ENCODE measurements around the gene MX1. TPM values are rescaled to one million over a fixed set of nuclear protein-coding genes. Genes with fewer than 3 reads are reported as not detected.

The MX1 gene
- total RNA-seq, 1 experiment from 2014 or later, result 1.2 TPM

DNA sequence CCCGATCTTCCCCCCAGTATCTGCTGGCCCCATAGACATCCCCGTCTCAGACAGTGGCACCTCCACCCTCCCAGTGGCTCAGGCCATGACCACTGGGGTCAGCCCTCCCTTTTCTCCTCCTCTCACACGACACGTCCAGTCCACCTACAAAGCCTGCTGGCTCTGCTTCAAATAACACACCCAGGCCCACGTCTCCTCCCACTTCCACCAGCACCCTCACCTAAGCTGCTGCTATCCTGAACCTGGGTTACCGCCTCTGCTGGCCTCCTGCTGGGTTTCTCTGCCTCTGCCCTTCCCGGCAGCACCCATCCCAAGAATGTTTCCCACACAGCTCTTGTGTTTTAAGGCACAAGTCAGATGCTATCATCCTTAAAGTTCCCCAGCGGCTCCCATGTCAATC lies 38.2 kb upstream of the MX1 start:
- no peak for TF ChIP-seq EZH2 (IDR thresholded peaks at IDR 0.05; ENCODE audit: borderline replicate concordance, low read depth, low read length, poor library complexity, severe bottlenecking)
- TF ChIP-seq, protein P1, sequence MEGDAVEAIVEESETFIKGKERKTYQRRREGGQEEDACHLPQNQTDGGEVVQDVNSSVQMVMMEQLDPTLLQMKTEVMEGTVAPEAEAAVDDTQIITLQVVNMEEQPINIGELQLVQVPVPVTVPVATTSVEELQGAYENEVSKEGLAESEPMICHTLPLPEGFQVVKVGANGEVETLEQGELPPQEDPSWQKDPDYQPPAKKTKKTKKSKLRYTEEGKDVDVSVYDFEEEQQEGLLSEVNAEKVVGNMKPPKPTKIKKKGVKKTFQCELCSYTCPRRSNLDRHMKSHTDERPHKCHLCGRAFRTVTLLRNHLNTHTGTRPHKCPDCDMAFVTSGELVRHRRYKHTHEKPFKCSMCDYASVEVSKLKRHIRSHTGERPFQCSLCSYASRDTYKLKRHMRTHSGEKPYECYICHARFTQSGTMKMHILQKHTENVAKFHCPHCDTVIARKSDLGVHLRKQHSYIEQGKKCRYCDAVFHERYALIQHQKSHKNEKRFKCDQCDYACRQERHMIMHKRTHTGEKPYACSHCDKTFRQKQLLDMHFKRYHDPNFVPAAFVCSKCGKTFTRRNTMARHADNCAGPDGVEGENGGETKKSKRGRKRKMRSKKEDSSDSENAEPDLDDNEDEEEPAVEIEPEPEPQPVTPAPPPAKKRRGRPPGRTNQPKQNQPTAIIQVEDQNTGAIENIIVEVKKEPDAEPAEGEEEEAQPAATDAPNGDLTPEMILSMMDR (conservative IDR thresholded peaks at IDR 0.05; ENCODE audit: low read depth, low read length), result no peak
- BruUV-seq (replicated peaks), result no TSS peak
- intact Hi-C loops (cut with micrococcal nuclease; ENCODE audit: unreplicated experiment), result no loop called here
- Histone ChIP-seq H3K4me3 (ENCODE audit: low read depth, low read length, poor library complexity, severe bottlenecking) (no peak overlapping the region), H3K4me1 (ENCODE audit: insufficient read depth, low read length, poor library complexity, severe bottlenecking) (no peaks in the 10 kb centered on the region), H3K9me3 (ENCODE audit: low read depth, low read length, poor library complexity, severe bottlenecking) (no peaks in the 10 kb centered on the region), H3K27ac (ENCODE audit: low read depth, low read length, poor library complexity, severe bottlenecking) (no peak overlapping the region), H3K27me3 (replicated peaks; ENCODE audit: insufficient read depth, low read depth, low read length, poor library complexity) (no peaks in the 10 kb centered on the region), H3K36me3 (ENCODE audit: insufficient read depth, low read length, poor library complexity, severe bottlenecking) (no peaks in the 10 kb centered on the region)
- POLR2A ChIA-PET (ENCODE audit: low non-redundant PET), result no interaction called here
- no peak for DNase-seq (ENCODE audit: low spot score)
- CTCF ChIA-PET, result no interaction called here

DNA sequence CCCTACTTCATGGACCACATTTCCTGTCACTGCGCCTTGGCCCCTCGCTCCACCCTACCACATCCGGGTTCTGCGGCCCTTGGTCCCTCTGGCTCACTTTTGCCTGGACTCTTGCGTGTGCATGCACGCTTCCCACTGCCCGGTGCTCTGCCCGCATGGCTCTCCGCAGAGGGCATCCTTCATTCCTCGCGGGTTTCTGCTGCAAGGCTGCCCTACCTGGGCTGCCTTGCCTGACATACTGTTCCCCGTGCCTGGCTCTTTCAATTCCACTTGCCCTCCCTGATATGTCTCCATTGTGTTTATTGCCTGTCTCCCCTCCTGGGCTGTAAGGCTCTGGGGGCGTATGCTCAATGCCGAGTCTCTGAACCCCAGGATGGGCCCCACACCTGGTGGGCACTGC lies 37.8 kb upstream of the MX1 start:
- intact Hi-C loops (cut with micrococcal nuclease; ENCODE audit: unreplicated experiment), result no loop called here
- ChIA-PET CTCF (no interaction called here), POLR2A (ENCODE audit: low non-redundant PET) (no interaction called here)
- no peak overlapping the region for H3K27ac ChIP-seq (ENCODE audit: low read depth, low read length, poor library complexity, severe bottlenecking)
- TF ChIP-seq EZH2 (IDR thresholded peaks at IDR 0.05; ENCODE audit: borderline replicate concordance, low read depth, low read length, poor library complexity, severe bottlenecking), result no peak
- TF ChIP-seq, protein P1 (conservative IDR thresholded peaks at IDR 0.05; ENCODE audit: low read depth, low read length), result no peak
- no peak for DNase-seq (ENCODE audit: low spot score)
- no peaks in the 10 kb centered on the region for H3K4me1 ChIP-seq (ENCODE audit: insufficient read depth, low read length, poor library complexity, severe bottlenecking)
- no peaks in the 10 kb centered on the region for H3K9me3 ChIP-seq (ENCODE audit: low read depth, low read length, poor library complexity, severe bottlenecking)
- no peaks in the 10 kb centered on the region for H3K36me3 ChIP-seq (ENCODE audit: insufficient read depth, low read length, poor library complexity, severe bottlenecking)
- no TSS peak for BruUV-seq (replicated peaks)
- no peaks in the 10 kb centered on the region for H3K27me3 ChIP-seq (replicated peaks; ENCODE audit: insufficient read depth, low read depth, low read length, poor library complexity)
- H3K4me3 ChIP-seq (ENCODE audit: low read depth, low read length, poor library complexity, severe bottlenecking), result no peak overlapping the region

DNA sequence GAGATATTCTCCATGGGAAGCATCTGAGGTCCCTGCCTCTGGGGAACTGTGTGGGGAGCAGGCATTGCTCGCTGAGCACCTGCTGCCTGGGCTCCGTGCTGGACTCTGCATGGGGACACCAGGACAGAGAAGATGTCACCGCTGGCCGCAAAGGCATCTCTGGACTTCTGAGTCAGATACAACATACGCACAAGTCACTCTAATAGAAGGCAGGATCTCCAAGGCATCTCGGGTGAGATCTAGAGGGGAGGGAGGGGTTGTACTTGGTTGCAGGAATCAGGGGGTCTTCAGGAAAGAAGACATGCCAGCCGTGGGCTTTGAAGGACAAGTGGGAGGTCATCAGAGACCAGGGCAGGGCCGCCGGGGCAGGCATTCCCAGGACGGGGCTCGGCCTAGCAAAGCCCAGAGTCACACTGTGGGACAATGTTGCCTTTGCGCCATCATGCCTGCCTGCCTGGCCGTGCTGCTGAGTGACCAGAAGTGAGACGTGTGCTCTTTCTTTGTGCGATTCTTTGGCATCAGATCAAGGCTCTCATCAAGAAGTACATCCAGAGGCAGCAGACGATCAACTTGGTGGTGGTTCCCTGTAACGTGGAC lies 35.9 kb upstream of the MX1 start:
- intact Hi-C loops (cut with micrococcal nuclease; ENCODE audit: unreplicated experiment), result no loop called here
- H3K27ac ChIP-seq (ENCODE audit: low read depth, low read length, poor library complexity, severe bottlenecking), result no peak overlapping the region
- H3K4me1 ChIP-seq (ENCODE audit: insufficient read depth, low read length, poor library complexity, severe bottlenecking), result no peaks in the 10 kb centered on the region
- ChIA-PET POLR2A (ENCODE audit: low non-redundant PET) (no interaction called here), CTCF (no interaction called here)
- no peaks in the 10 kb centered on the region for H3K36me3 ChIP-seq (ENCODE audit: insufficient read depth, low read length, poor library complexity, severe bottlenecking)
- no peaks in the 10 kb centered on the region for H3K9me3 ChIP-seq (ENCODE audit: low read depth, low read length, poor library complexity, severe bottlenecking)
- no TSS peak for BruUV-seq (replicated peaks)
- no peak overlapping the region for H3K4me3 ChIP-seq (ENCODE audit: low read depth, low read length, poor library complexity, severe bottlenecking)
- no peak for TF ChIP-seq EZH2 (IDR thresholded peaks at IDR 0.05; ENCODE audit: borderline replicate concordance, low read depth, low read length, poor library complexity, severe bottlenecking)
- TF ChIP-seq, protein P1 (conservative IDR thresholded peaks at IDR 0.05; ENCODE audit: low read depth, low read length), result no peak
- H3K27me3 ChIP-seq (replicated peaks; ENCODE audit: insufficient read depth, low read depth, low read length, poor library complexity), result no peaks in the 10 kb centered on the region
- DNase-seq (ENCODE audit: low spot score), result no peak
